ENCODE measurements around the gene MUC4. TPM values are rescaled to one million over a fixed set of nuclear protein-coding genes. Genes with fewer than 3 reads are reported as not detected.
"Not testable (repeated sequence)": the region's sequence is repeated elsewhere in the genome, so short reads cannot be mapped to it uniquely, and the experiment has no call there.

MUC4 gene
- total RNA-seq, 2 donors from 2014 or later, result 0.35 to 2.3 TPM

GRCh38 chr3:195710126-195710905 lies 101.4 kb downstream of the MUC4 start:
- peaks cover 57% of the 10 kb centered on the region for H3K9me3 Mint-ChIP-seq
- not testable (repeated sequence) for H3K27ac ChIP-seq (ENCODE audit: low read depth, low read length); H3K27me3 ChIP-seq (ENCODE audit: control insufficient read depth, insufficient read depth, low read length, poor library complexity, severe bottlenecking); DNase-seq; H3K36me3 ChIP-seq (ENCODE audit: control insufficient read depth, insufficient read depth, low read length); H3K4me3 ChIP-seq (ENCODE audit: low read length); H3K36me3 Mint-ChIP-seq (ENCODE audit: low read depth); H3K9ac ChIP-seq (ENCODE audit: extremely low read depth, low read length, poor library complexity, severe bottlenecking); H3K4me3 Mint-ChIP-seq; H3K27me3 Mint-ChIP-seq (ENCODE audit: insufficient read depth); H3K4me1 ChIP-seq (ENCODE audit: control insufficient read depth, insufficient read depth, low read length)
- peak overlapping the region; percentile 67 for H3K27ac Mint-ChIP-seq
- H3K9me3 ChIP-seq (ENCODE audit: control insufficient read depth, low read length), result peaks cover 12% of the 10 kb centered on the region
- WGBS, 2 experiments (ENCODE audit: insufficient coverage in 1 of 2, insufficient read length in 1 of 2), result 57 to 61% methylated on average over 6 of the region's 6 CpGs
- peaks cover 33% of the 10 kb centered on the region for H3K4me1 Mint-ChIP-seq

GRCh38 chr3:195709676-195710085 lies 102.0 kb downstream of the MUC4 start:
- Mint-ChIP-seq H3K36me3 (ENCODE audit: low read depth) (peaks cover 6% of the 10 kb centered on the region), H3K4me3 (no peak overlapping the region), H3K4me1 (peaks cover 40% of the 10 kb centered on the region), H3K27ac (peak overlapping the region; percentile 67), H3K9me3 (peaks cover 51% of the 10 kb centered on the region), H3K27me3 (ENCODE audit: insufficient read depth) (no peaks in the 10 kb centered on the region)
- WGBS, 2 experiments (ENCODE audit: insufficient coverage in 1 of 2, insufficient read length in 1 of 2), result 93 to 95% methylated on average over 5 to 6 of the region's 6 CpGs
- Histone ChIP-seq H3K9me3 (ENCODE audit: control insufficient read depth, low read length) (peaks cover 6% of the 10 kb centered on the region), H3K9ac (ENCODE audit: extremely low read depth, low read length, poor library complexity, severe bottlenecking) (no peak overlapping the region), H3K27ac (ENCODE audit: low read depth, low read length) (no peak overlapping the region), H3K36me3 (ENCODE audit: control insufficient read depth, insufficient read depth, low read length) (no peaks in the 10 kb centered on the region), H3K27me3 (ENCODE audit: control insufficient read depth, insufficient read depth, low read length, poor library complexity, severe bottlenecking) (no peaks in the 10 kb centered on the region), H3K4me1 (ENCODE audit: control insufficient read depth, insufficient read depth, low read length) (peaks cover 10% of the 10 kb centered on the region), H3K4me3 (ENCODE audit: low read length) (no peak overlapping the region)
- no peak for DNase-seq
- no peak for TF ChIP-seq CTCF (conservative IDR thresholded peaks at IDR 0.05)

GRCh38 chr3:195708626-195709481 lies 102.9 kb downstream of the MUC4 start:
- H3K9me3 ChIP-seq (ENCODE audit: control insufficient read depth, low read length), result peaks cover 5% of the 10 kb centered on the region
- no peak overlapping the region for H3K9ac ChIP-seq (ENCODE audit: extremely low read depth, low read length, poor library complexity, severe bottlenecking)
- Mint-ChIP-seq H3K4me1 (peaks cover 46% of the 10 kb centered on the region), H3K9me3 (peaks cover 47% of the 10 kb centered on the region), H3K4me3 (no peak overlapping the region), H3K27me3 (ENCODE audit: insufficient read depth) (no peaks in the 10 kb centered on the region), H3K27ac (no peak overlapping the region), H3K36me3 (ENCODE audit: low read depth) (peaks cover 6% of the 10 kb centered on the region)
- H3K36me3 ChIP-seq (ENCODE audit: control insufficient read depth, insufficient read depth, low read length), result no peaks in the 10 kb centered on the region
- peaks cover 10% of the 10 kb centered on the region for H3K4me1 ChIP-seq (ENCODE audit: control insufficient read depth, insufficient read depth, low read length)
- DNase-seq, result no peak
- H3K27ac ChIP-seq (ENCODE audit: low read depth, low read length), result no peak overlapping the region
- no peak for TF ChIP-seq CTCF (conservative IDR thresholded peaks at IDR 0.05)
- H3K4me3 ChIP-seq (ENCODE audit: low read length), result no peak overlapping the region
- no peaks in the 10 kb centered on the region for H3K27me3 ChIP-seq (ENCODE audit: control insufficient read depth, insufficient read depth, low read length, poor library complexity, severe bottlenecking)
- 93 to 95% methylated on average over 6 of the region's 6 CpGs for WGBS, 2 experiments (ENCODE audit: insufficient coverage in 1 of 2, insufficient read length in 1 of 2)
